A673 (cell line): ENCODE measurements around the gene KAZN. TPM values are rescaled to one million over a fixed set of nuclear protein-coding genes. Genes with fewer than 3 reads are reported as not detected.

Experiments
- BruUV-seq: library from RNA; stranded (reverse); fragments of 400-500 nt; replicated peaks from 2 replicates; lab custom pipeline; 2021; lab: Mats Ljungman, UMichigan
- CTCF ChIA-PET: fragments of 300-600 bp; sonication (Branson Sonifier 250); formaldehyde crosslinking; loops from one replicate; lab custom pipeline; 2022; ENCODE audit warnings: antibody characterized with exemption; lab: Charles Lee
- POLR2A ChIA-PET: fragments of 300-600 bp; sonication (Branson Sonifier 250); formaldehyde crosslinking; loops from one replicate; lab custom pipeline; 2022; ENCODE audit warnings: antibody characterized with exemption; ENCODE audit not compliant: low non-redundant PET; lab: Charles Lee
- DNase-seq: peaks from one replicate; pipeline ENCODE4 v3.0.0-alpha.2; 2015; ENCODE audit warnings: low spot score
- H3K27ac ChIP-seq: fragments of 200-600 bp; sonication (generic); 2 replicates; pipeline ENCODE4 v1.5.1; 2016; ENCODE audit warnings: mixed run types, low read depth, mild to moderate bottlenecking, mixed read lengths, antibody characterized with exemption, low read length; ENCODE audit not compliant: poor library complexity, severe bottlenecking
- H3K27me3 ChIP-seq: fragments of 200-600 bp; sonication (generic); replicated peaks from 2 replicates; pipeline ENCODE4 v1.6.1; 2017; ENCODE audit warnings: mixed run types, low read depth, mild to moderate bottlenecking, mixed read lengths, antibody characterized with exemption, low read length; ENCODE audit not compliant: insufficient read depth, poor library complexity
- H3K36me3 ChIP-seq: fragments of 200-600 bp; sonication (generic); 2 replicates; pipeline ENCODE4 v1.6.1; 2016; ENCODE audit warnings: mixed run types, mild to moderate bottlenecking, mixed read lengths, antibody characterized with exemption, low read length; ENCODE audit not compliant: insufficient read depth, poor library complexity, severe bottlenecking
- H3K4me1 ChIP-seq: fragments of 200-600 bp; sonication (generic); 2 replicates; pipeline ENCODE4 v1.6.1; 2017; ENCODE audit warnings: mixed run types, mild to moderate bottlenecking, mixed read lengths, antibody characterized with exemption, low read length; ENCODE audit not compliant: insufficient read depth, poor library complexity, severe bottlenecking
- H3K4me3 ChIP-seq: fragments of 200-600 bp; sonication (generic); 2 replicates; pipeline ENCODE4 v1.5.1; 2016; ENCODE audit warnings: low read depth, mixed run types, mild to moderate bottlenecking, mixed read lengths, low read length; ENCODE audit not compliant: poor library complexity, severe bottlenecking
- H3K9me3 ChIP-seq: fragments of 200-600 bp; sonication (generic); 2 replicates; pipeline ENCODE4 v1.6.1; 2016; ENCODE audit warnings: mixed run types, low read depth, mild to moderate bottlenecking, mixed read lengths, antibody characterized with exemption, low read length; ENCODE audit not compliant: poor library complexity, severe bottlenecking
- CTCF ChIP-seq: fragments of 300-800, 200-600 bp; sonication (generic); conservative IDR thresholded peaks from 2 replicates; pipeline ENCODE4 v1.5.1; 2017; ENCODE audit warnings: low read depth, mild to moderate bottlenecking, antibody characterized with exemption, low read length, moderate library complexity, mixed read lengths
- EZH2 ChIP-seq: fragments of 200-600 bp; sonication (generic); IDR thresholded peaks from 2 replicates; pipeline ENCODE4 v1.6.1; 2017; ENCODE audit warnings: borderline replicate concordance, low read depth, mild to moderate bottlenecking, mixed read lengths, antibody characterized with exemption, low read length; ENCODE audit not compliant: poor library complexity, severe bottlenecking
- intact Hi-C: fragments of 100-400 bp; cut with micrococcal nuclease; formaldehyde crosslinking; loops from one replicate; pipeline ENCODE4 v1.10.0; 2022; ENCODE audit not compliant: unreplicated experiment
- total RNA-seq: library from RNA; stranded (reverse); gene quantifications from 2 replicates; pipeline ENCODE4 v1.2.3, GENCODE V29; 2021

Gene KAZN
- total RNA-seq, 1 experiment from 2014 or later = 8.0 TPM

GRCh38 chr1:14607295-14607694 lies 8.8 kb downstream of the KAZN start:
- BruUV-seq = no TSS peak
- CTCF ChIA-PET = interaction anchor here (0.6 to 1.6 kb wide), 3 partner anchors 168 to 494 kb away, joined by 3 to 4 read pairs (median 4); no protein-coding TSS in a partner anchor
- intact Hi-C loops = loop anchor here (10.0 kb wide), 1 partner anchor 418 kb away; no protein-coding TSS in a partner anchor

GRCh38 chr1:14608308-14608707 lies 9.8 kb downstream of the KAZN start:
- intact Hi-C loops = loop anchor here (10.0 kb wide), 1 partner anchor 416 kb away; no protein-coding TSS in a partner anchor
- no peak for DNase-seq
- Histone ChIP-seq H3K36me3 (no peaks in the 10 kb centered on the region), H3K4me3 (no peak overlapping the region), H3K27me3 (no peaks in the 10 kb centered on the region), H3K4me1 (no peaks in the 10 kb centered on the region), H3K27ac (no peak overlapping the region), H3K9me3 (no peaks in the 10 kb centered on the region)
- POLR2A ChIA-PET = no interaction called here
- no TSS peak for BruUV-seq
- TF ChIP-seq EZH2 = no peak
- peak; percentile 38 for TF ChIP-seq CTCF
- CTCF ChIA-PET = interaction anchor here (1.6 kb wide), 1 partner anchor 495 kb away, joined by 4 read pairs; no protein-coding TSS in a partner anchor

More at GRCh38 chr1:14607295-14607694, 8.8 kb downstream of the KAZN start:
- H3K27me3 ChIP-seq = no peaks in the 10 kb centered on the region
- H3K27ac ChIP-seq = no peak overlapping the region
- POLR2A ChIA-PET = no interaction called here
- no peaks in the 10 kb centered on the region for H3K36me3 ChIP-seq
- no peaks in the 10 kb centered on the region for H3K9me3 ChIP-seq
- TF ChIP-seq CTCF (no peak), EZH2 (no peak)
- DNase-seq = no peak
- H3K4me1 ChIP-seq = peaks cover 4% of the 10 kb centered on the region
- H3K4me3 ChIP-seq = no peak overlapping the region

GRCh38 chr1:14610761-14611160 lies 12.3 kb downstream of the KAZN start:
- POLR2A ChIA-PET = no interaction called here
- TF ChIP-seq EZH2 (no peak), CTCF (no peak)
- no peaks in the 10 kb centered on the region for H3K9me3 ChIP-seq
- intact Hi-C loops = no loop called here
- no peak overlapping the region for H3K27ac ChIP-seq
- no TSS peak for BruUV-seq
- H3K4me3 ChIP-seq = no peak overlapping the region
- CTCF ChIA-PET = no interaction called here
- DNase-seq = no peak
- no peaks in the 10 kb centered on the region for H3K36me3 ChIP-seq
- no peaks in the 10 kb centered on the region for H3K27me3 ChIP-seq
- no peaks in the 10 kb centered on the region for H3K4me1 ChIP-seq
